T-helper 9 cell (primary cell): ENCODE results near the gene SLC9A2.

ENCODE experiments used
- DNase-seq: peaks from one replicate; pipeline ENCODE4 v3.0.0-alpha.2; 2020

Gene SLC9A2

GRCh38 chr2:102674370-102674769 lies 55.0 kb downstream of the SLC9A2 start:
- no peak for DNase-seq

GRCh38 chr2:102674836-102675235 lies 55.5 kb downstream of the SLC9A2 start:
- DNase-seq, result no peak

- no peak for DNase-seq
These were observed 58.2 kb downstream of the SLC9A2 start for GRCh38 chr2:102677244-102678215.

GRCh38 chr2:102678442-102678841 lies 59.1 kb downstream of the SLC9A2 start:
- DNase-seq, result no peak

GRCh38 chr2:102686479-102687439 lies 67.4 kb downstream of the SLC9A2 start:
- DNase-seq, result no peak

GRCh38 chr2:102690012-102690411 lies 70.7 kb downstream of the SLC9A2 start:
- no peak for DNase-seq

- no peak for DNase-seq
These were observed 77.1 kb downstream of the SLC9A2 start for GRCh38 chr2:102696463-102696862.

GRCh38 chr2:102698369-102699111 lies 79.2 kb downstream of the SLC9A2 start:
- DNase-seq, result no peak

- no peak for DNase-seq
These were observed 84.0 kb downstream of the SLC9A2 start for GRCh38 chr2:102703305-102703704.

GRCh38 chr2:102703748-102704147 lies 84.4 kb downstream of the SLC9A2 start:
- DNase-seq, result no peak

GRCh38 chr2:102704531-102704930 lies 85.2 kb downstream of the SLC9A2 start:
- DNase-seq, result no peak

- DNase-seq, result no peak
These were observed 88.7 kb downstream of the SLC9A2 start for GRCh38 chr2:102707796-102708695.

GRCh38 chr2:102708847-102709559 lies 89.7 kb downstream of the SLC9A2 start:
- no peak for DNase-seq

- DNase-seq, result no peak
These were observed 98.1 kb downstream of the SLC9A2 start for GRCh38 chr2:102717308-102718018.

GRCh38 chr2:102718387-102719316 lies 99.3 kb downstream of the SLC9A2 start:
- DNase-seq, result no peak

- DNase-seq, result no peak
These were observed 104.7 kb downstream of the SLC9A2 start for GRCh38 chr2:102724016-102724490.

- DNase-seq, result no peak
These were observed 105.2 kb downstream of the SLC9A2 start for GRCh38 chr2:102724553-102724952.
